ENCODE results near the gene CFD.

CFD gene

DNA sequence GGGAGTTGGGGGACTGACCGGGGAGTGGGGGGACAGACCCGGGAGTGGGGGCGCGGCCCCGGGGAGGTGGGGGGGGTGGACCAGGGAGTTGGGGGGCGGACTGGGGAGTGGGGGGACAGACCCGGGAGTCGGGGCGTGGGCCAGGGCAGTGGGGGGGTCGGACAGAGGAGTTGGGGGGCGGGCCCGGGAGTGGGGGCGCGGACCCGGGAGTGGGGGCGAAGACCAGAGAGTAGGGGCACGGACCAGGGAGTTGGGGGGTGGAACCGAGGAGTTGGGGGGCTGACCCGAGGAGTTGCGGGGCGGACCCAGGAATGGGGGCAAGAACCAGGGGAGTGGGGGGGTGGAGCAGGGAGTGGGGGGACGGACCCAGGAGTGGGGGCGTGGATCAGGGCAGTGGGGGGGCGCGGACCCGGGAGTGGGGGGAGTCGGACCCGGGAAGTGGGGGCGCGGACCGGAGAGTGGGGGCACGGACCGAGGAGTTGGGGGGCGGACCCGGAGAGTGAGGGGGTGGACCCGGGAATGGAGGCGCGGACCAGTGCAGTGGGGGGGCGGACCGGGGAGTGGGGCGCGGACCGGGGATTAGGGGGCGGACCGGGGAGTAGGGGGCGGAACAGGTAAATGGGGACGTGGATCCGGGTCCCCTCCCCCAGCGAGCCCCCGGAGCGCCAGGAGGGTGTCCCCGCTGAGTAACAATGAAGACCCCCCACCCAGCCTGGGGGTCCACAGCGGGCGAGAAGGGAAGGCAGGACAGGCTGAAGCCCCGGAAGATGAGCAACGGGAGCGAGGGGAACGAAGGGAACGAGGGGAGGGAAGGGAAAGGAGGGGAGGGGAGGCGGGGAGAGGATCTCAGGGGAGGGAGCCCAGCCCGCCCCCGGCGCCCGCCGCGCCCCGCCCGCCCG is 53.0 kb downstream of the CFD start:
- DNase-seq = no peak
